Suprapubic skin (tissue), 4 donors: ENCODE results near the gene RNF220. TPM values are rescaled to one million over a fixed set of nuclear protein-coding genes. Genes with fewer than 3 reads are reported as not detected.
A peak's percentile ranks its signal among the peaks of the same experiment; 100 is the strongest.

ENCODE experiments used
- DNase-seq, 2 donors: peaks; one replicate each; pipeline ENCODE4 v3.0.0-alpha.2; 2019; ENCODE audit warnings: low spot score in 2 of 2
- H3K27ac ChIP-seq: fragments of 200-600 bp; sonication (generic); one replicate; pipeline ENCODE4 v1.5.1; 2019
- H3K27me3 ChIP-seq: fragments of 200-600 bp; sonication (generic); one replicate; pipeline ENCODE4 v1.5.1; 2019
- H3K36me3 ChIP-seq: fragments of 200-600 bp; sonication (generic); one replicate; pipeline ENCODE4 v1.5.1; 2019
- H3K4me1 ChIP-seq: fragments of 200-600 bp; sonication (generic); one replicate; pipeline ENCODE4 v1.5.1; 2019
- H3K4me3 ChIP-seq: fragments of 200-600 bp; sonication (generic); one replicate; pipeline ENCODE4 v1.5.1; 2019; ENCODE audit warnings: mild to moderate bottlenecking
- H3K9me3 ChIP-seq: fragments of 200-600 bp; sonication (generic); one replicate; pipeline ENCODE4 v1.5.1; 2019
- CTCF ChIP-seq, 2 donors: fragments of 200-600 bp in 1 of 2; fragments of 450-650 bp in 1 of 2; sonication (generic) in 1 of 2; IDR thresholded peaks; one replicate each; pipeline ENCODE4 v1.5.1; 2016 to 2019; ENCODE audit warnings: antibody characterized with exemption in 2 of 2, mild to moderate bottlenecking in 1 of 2, moderate library complexity in 1 of 2
- EP300 ChIP-seq: sonication (generic); formaldehyde crosslinking; IDR thresholded peaks from one replicate; pipeline ENCODE4 v1.6.1; 2017; ENCODE audit warnings: antibody characterized with exemption
- POLR2A ChIP-seq, 2 donors: fragments of 450-650 bp; IDR thresholded peaks; one replicate each; pipeline ENCODE4 v1.6.1; 2017; ENCODE audit warnings: antibody characterized with exemption in 2 of 2, mild to moderate bottlenecking in 2 of 2, moderate library complexity in 2 of 2
- POLR2AphosphoS5 ChIP-seq, 3 donors: sonication (generic); formaldehyde crosslinking; IDR thresholded peaks; one replicate each; pipeline ENCODE4 v1.6.1; 2017; ENCODE audit warnings: antibody characterized with exemption in 3 of 3
- WGBS: methylation state at CpG from one replicate; pipeline ENCODE4 v1.1.5; 2018; 5-methylcytosine and 5-hydroxymethylcytosine counted together
- total RNA-seq, 4 donors: library from RNA; depleted of rRNA; stranded (reverse); fragments of >200 nt; gene quantifications; one replicate each; pipeline ENCODE4 v1.1.0, GENCODE V29; 2016

The RNF220 gene
- total RNA-seq, 4 donors from 2014 or later = 79.4 to 124 (median 99.5) TPM

DNA sequence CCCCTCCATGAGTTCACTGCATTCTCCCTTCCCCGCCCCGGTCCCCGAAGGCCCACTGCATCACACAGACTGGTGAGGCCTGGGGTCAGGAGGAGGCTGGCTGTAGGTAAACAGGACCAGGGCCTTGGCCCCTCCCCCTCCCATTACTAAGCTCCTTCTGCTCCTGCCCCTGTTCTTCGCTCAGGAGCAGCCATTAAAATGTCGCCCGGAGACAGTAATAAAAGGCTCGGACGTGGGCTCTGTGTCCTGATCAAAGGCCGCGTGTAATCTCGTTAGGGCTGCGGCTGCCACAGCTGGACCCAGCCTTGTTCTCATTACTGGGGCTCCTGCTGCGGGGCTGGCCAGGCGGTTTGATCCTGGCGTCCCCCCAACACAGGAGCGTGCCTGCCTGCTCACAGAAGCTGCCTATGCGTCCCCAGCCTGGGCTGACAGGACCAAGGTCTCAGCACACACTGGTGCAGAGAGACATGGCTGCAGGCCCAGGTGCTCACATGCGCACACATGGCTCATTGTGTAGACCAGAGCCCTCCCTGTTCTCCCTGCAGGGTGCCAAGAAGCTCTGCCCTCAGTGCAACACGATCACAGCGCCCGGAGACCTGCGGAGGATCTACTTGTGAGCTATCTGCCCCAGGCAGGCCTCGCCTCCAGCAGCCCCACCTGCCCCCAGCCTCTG lies 245.2 kb downstream of the RNF220 start:
- H3K36me3 ChIP-seq = peaks cover 73% of the 10 kb centered on the region

DNA sequence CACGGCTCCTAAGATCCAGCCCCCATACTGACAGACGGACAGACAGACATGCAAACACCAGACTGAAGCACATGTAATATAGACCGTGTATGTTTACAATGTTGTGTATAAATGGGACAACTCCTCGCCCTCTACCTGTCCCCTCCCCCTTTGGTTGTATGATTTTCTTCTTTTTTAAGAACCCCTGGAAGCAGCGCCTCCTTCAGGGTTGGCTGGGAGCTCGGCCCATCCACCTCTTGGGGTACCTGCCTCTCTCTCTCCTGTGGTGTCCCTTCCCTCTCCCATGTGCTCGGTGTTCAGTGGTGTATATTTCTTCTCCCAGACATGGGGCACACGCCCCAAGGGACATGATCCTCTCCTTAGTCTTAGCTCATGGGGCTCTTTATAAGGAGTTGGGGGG lies 246.0 kb downstream of the RNF220 start:
- Histone ChIP-seq H3K27ac (no peak overlapping the region), H3K4me3 (no peak overlapping the region), H3K9me3 (no peaks in the 10 kb centered on the region), H3K27me3 (no peaks in the 10 kb centered on the region), H3K4me1 (peaks cover 2% of the 10 kb centered on the region), H3K36me3 (peaks cover 65% of the 10 kb centered on the region)
- DNase-seq = no peak
- TF ChIP-seq EP300 (no peak), POLR2A (IDR thresholded peaks at IDR 0.05) (no peak), CTCF (IDR thresholded peaks at IDR 0.05) (no peak), POLR2AphosphoS5 (IDR thresholded peaks at IDR 0.05) (no peak)
- WGBS = 87% methylated on average over 8 of the region's 8 CpGs

More for the DNA sequence above, 245.2 kb downstream of the RNF220 start:
- Histone ChIP-seq H3K4me1 (peaks cover 9% of the 10 kb centered on the region), H3K27ac (no peak overlapping the region), H3K27me3 (no peaks in the 10 kb centered on the region), H3K9me3 (no peaks in the 10 kb centered on the region), H3K4me3 (no peak overlapping the region)
- WGBS = 83% methylated on average over 15 of the region's 23 CpGs
- no peak for DNase-seq
- TF ChIP-seq CTCF (IDR thresholded peaks at IDR 0.05) (no peak), POLR2A (IDR thresholded peaks at IDR 0.05) (no peak), EP300 (no peak), POLR2AphosphoS5 (IDR thresholded peaks at IDR 0.05) (no peak)

DNA sequence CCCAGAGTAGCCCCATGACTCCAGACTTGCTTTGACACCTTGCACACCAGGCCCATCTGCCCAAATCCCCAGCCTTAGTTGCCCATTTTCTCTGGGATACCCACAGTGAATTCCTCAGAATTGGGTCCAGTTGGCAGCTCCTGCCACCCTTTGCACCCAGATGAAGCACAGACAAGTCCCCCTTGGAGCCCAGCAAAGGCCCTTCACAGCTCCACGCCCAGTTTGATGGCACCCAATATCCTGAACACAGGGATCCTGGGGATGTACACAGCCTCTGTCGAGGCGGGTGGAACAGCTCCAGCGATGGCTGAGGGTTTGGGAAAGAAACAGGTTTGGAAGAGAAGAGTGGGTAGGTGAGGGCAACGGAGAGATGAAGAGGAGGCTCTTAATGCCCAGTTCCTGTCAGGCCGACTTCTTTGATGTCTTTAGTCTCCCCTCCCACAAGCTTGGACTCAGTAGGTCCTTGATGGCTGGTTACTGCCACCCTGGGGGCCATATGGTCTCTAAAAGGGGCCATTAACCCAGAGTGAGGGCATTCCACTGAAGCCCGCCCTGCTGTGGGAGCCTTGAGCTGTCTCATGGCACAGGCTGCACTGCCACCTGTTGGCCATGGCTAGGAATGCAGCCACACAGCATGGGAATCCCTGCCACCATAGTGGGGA lies 247.5 kb downstream of the RNF220 start:
- Histone ChIP-seq H3K4me1 (no peaks in the 10 kb centered on the region), H3K36me3 (peaks cover 52% of the 10 kb centered on the region), H3K27me3 (no peaks in the 10 kb centered on the region), H3K4me3 (no peak overlapping the region), H3K9me3 (no peaks in the 10 kb centered on the region), H3K27ac (no peak overlapping the region)
- 56% methylated on average over 7 of the region's 7 CpGs for WGBS
- DNase-seq = peak; percentile 85 to 87
- TF ChIP-seq CTCF (IDR thresholded peaks at IDR 0.05) (peak; percentile 87 to 94), POLR2AphosphoS5 (IDR thresholded peaks at IDR 0.05) (no peak)

GRCh38 chr1:44653107-44653964 lies 248.3 kb downstream of the RNF220 start:
- TF ChIP-seq EP300 (no peak), POLR2A (IDR thresholded peaks at IDR 0.05) (no peak), POLR2AphosphoS5 (IDR thresholded peaks at IDR 0.05) (no peak), CTCF (IDR thresholded peaks at IDR 0.05) (no peak)
- 71% methylated on average over 11 of the region's 11 CpGs for WGBS

More at GRCh38 chr1:44653107-44653964, 248.3 kb downstream of the RNF220 start:
- H3K4me1 ChIP-seq = no peaks in the 10 kb centered on the region
- no peak for DNase-seq
- H3K36me3 ChIP-seq = peaks cover 49% of the 10 kb centered on the region
- no peaks in the 10 kb centered on the region for H3K9me3 ChIP-seq
- no peak overlapping the region for H3K27ac ChIP-seq
- H3K4me3 ChIP-seq = no peak overlapping the region
- no peaks in the 10 kb centered on the region for H3K27me3 ChIP-seq
